H1 (cell line): ENCODE data around the gene DYNC1I2. TPM values are rescaled to one million over a fixed set of nuclear protein-coding genes. Genes with fewer than 3 reads are reported as not detected.

Source experiments
- CTCF ChIA-PET: fragments of 300-600 bp; sonication (Branson Sonifier 250); formaldehyde crosslinking; loops from one replicate; lab custom pipeline; 2021; ENCODE audit not compliant: partially characterized antibody; lab: Charles Lee
- POLR2A ChIA-PET: fragments of 300-600 bp; sonication (Branson Sonifier 250); formaldehyde crosslinking; loops from one replicate; lab custom pipeline; 2021; ENCODE audit warnings: inconsistent platforms; ENCODE audit not compliant: partially characterized antibody; lab: Charles Lee
- DNase-seq, 2 experiments: peaks; one replicate each; pipeline versions ENCODE4 v3.0.0 to v3.0.0-alpha.2; 2010 to 2022; ENCODE audit warnings: low spot score in 2 of 2, low read depth in 1 of 2, mixed read lengths in 1 of 2
- FAIRE-seq: peaks from 2 replicates; lab custom pipeline; 2011; peaks lifted over from hg19 to GRCh38; lab: Jason Lieb, UNC
- H2AFZ ChIP-seq: 2 replicates; pipeline ENCODE4 v1.8.1; 2012; ENCODE audit warnings: low read length, inconsistent platforms
- H2AK5ac ChIP-seq: 2 replicates; pipeline ENCODE4 v1.6.1; 2013; ENCODE audit warnings: low read depth, low read length
- H2BK120ac ChIP-seq: replicated peaks from 2 replicates; pipeline ENCODE3; 2013; ENCODE audit warnings: low read depth, low read length, inconsistent platforms
- H2BK12ac ChIP-seq: 2 replicates; pipeline ENCODE4 v1.6.1; 2013; ENCODE audit warnings: low read depth, low read length
- H2BK15ac ChIP-seq: 2 replicates; pipeline ENCODE4 v1.6.1; 2013; ENCODE audit warnings: low read length
- H2BK20ac ChIP-seq: 2 replicates; pipeline ENCODE4 v1.6.1; 2013; ENCODE audit warnings: low read length
- H2BK5ac ChIP-seq: 2 replicates; pipeline ENCODE4 v1.6.1; 2013; ENCODE audit warnings: low read depth, low read length
- H3K14ac ChIP-seq: 2 replicates; pipeline ENCODE4 v1.6.1; 2013; ENCODE audit warnings: inconsistent platforms; ENCODE audit not compliant: insufficient read length
- H3K18ac ChIP-seq: 2 replicates; pipeline ENCODE4 v1.6.1; 2013; ENCODE audit warnings: low read length; ENCODE audit errors: extremely low read depth
- H3K23ac ChIP-seq: 2 replicates; pipeline ENCODE4 v1.6.1; 2013; ENCODE audit warnings: inconsistent platforms; ENCODE audit not compliant: insufficient read length
- H3K23me2 ChIP-seq: 2 replicates; pipeline ENCODE4 v1.6.1; 2013; ENCODE audit warnings: low read depth, low read length
- H3K27ac ChIP-seq: 2 replicates; pipeline ENCODE4 v1.6.1; 2011; ENCODE audit warnings: low read depth, low read length, inconsistent platforms
- H3K27me3 ChIP-seq, 4 experiments: replicated peaks in 1 of 4; 1 replicate in 1 of 4; 2 replicates in 3 of 4; pipeline versions ENCODE4 v1.6.1 to v1.8.1; 2011 to 2013; ENCODE audit warnings: low read length in 3 of 4, mild to moderate bottlenecking in 3 of 4, inconsistent platforms in 2 of 4, mixed read lengths in 2 of 4, moderate library complexity in 1 of 4; ENCODE audit not compliant: control insufficient read depth in 3 of 4, insufficient read depth in 3 of 4; ENCODE audit errors: extremely low read depth in 1 of 4
- H3K36me3 ChIP-seq, 4 experiments: 2 replicates each; pipeline versions ENCODE4 v1.6.1 to v1.8.1; 2011 to 2013; ENCODE audit warnings: mild to moderate bottlenecking in 4 of 4, low read length in 3 of 4, moderate library complexity in 2 of 4, control low read depth in 1 of 4, inconsistent platforms in 1 of 4; ENCODE audit not compliant: insufficient read depth in 4 of 4, control insufficient read depth in 2 of 4
- H3K4ac ChIP-seq: replicated peaks from 2 replicates; pipeline ENCODE3; 2013; ENCODE audit warnings: low read length, low read depth, mixed read lengths, inconsistent platforms; ENCODE audit not compliant: insufficient read length
- H3K4me1 ChIP-seq, 4 experiments: replicated peaks in 1 of 4; 1 replicate in 1 of 4; 2 replicates in 3 of 4; pipeline versions ENCODE4 v1.6.1 to v1.8.1; 2011 to 2013; ENCODE audit warnings: low read length in 3 of 4, inconsistent platforms in 2 of 4, mixed read lengths in 1 of 4; ENCODE audit not compliant: insufficient read depth in 4 of 4, control insufficient read depth in 3 of 4
- H3K4me2 ChIP-seq, 2 experiments: 2 replicates each; pipeline versions ENCODE4 v1.6.1 to v1.8.1; 2011 to 2013; ENCODE audit warnings: low read depth in 2 of 2, low read length in 2 of 2, control low read depth in 1 of 2, inconsistent platforms in 1 of 2, mild to moderate bottlenecking in 1 of 2; ENCODE audit not compliant: insufficient read depth in 1 of 2
- H3K4me3 ChIP-seq, 4 experiments: fragments of 200-600, 300-600 bp in 1 of 4; sonication (generic), shearing (Covaris generic), sonication (Bioruptor Twin) in 1 of 4; 2 replicates each; pipeline versions ENCODE4 v1.5.1 to v1.8.1; 2011 to 2016; ENCODE audit warnings: low read length in 4 of 4, low read depth in 3 of 4, control low read depth in 2 of 4, inconsistent platforms in 2 of 4, mild to moderate bottlenecking in 2 of 4, mixed read lengths in 1 of 4, moderate library complexity in 1 of 4; ENCODE audit not compliant: insufficient read depth in 2 of 4; ENCODE audit errors: extremely low read depth in 1 of 4
- H3K56ac ChIP-seq: replicated peaks from 2 replicates; pipeline ENCODE3; 2013; ENCODE audit warnings: low read depth, mild to moderate bottlenecking, mixed read lengths, low read length, inconsistent platforms; ENCODE audit not compliant: insufficient read length
- H3K79me1 ChIP-seq: 2 replicates; pipeline ENCODE4 v1.6.1; 2013; ENCODE audit warnings: low read depth, low read length, control low read depth
- H3K79me2 ChIP-seq, 2 experiments: 2 replicates each; pipeline versions ENCODE4 v1.6.1 to v1.8.1; 2012 to 2013; ENCODE audit warnings: low read length in 2 of 2, mild to moderate bottlenecking in 2 of 2, inconsistent platforms in 1 of 2; ENCODE audit not compliant: insufficient read depth in 2 of 2, control insufficient read depth in 1 of 2
- H3K9ac ChIP-seq, 4 experiments: replicated peaks in 1 of 4; 1 replicate in 1 of 4; 2 replicates in 3 of 4; pipeline versions ENCODE4 v1.6.1 to v1.8.1; 2011 to 2013; ENCODE audit warnings: low read depth in 3 of 4, low read length in 3 of 4, control low read depth in 2 of 4, mild to moderate bottlenecking in 2 of 4, moderate library complexity in 2 of 4, inconsistent platforms in 1 of 4; ENCODE audit errors: extremely low read depth in 1 of 4
- H3K9me3 ChIP-seq, 2 experiments: 2 replicates each; pipeline versions ENCODE4 v1.6.1 to v1.8.1; 2012 to 2013; ENCODE audit warnings: mild to moderate bottlenecking in 2 of 2, moderate library complexity in 2 of 2, control low read depth in 1 of 2, inconsistent platforms in 1 of 2, low read depth in 1 of 2, low read length in 1 of 2, mixed read lengths in 1 of 2; ENCODE audit not compliant: insufficient read depth in 2 of 2
- H4K20me1 ChIP-seq, 2 experiments: replicated peaks in 1 of 2; 2 replicates each; pipeline versions ENCODE3 to v1.8.1; 2011 to 2013; ENCODE audit warnings: inconsistent platforms in 2 of 2, low read length in 2 of 2, mild to moderate bottlenecking in 1 of 2; ENCODE audit not compliant: insufficient read depth in 2 of 2, control insufficient read depth in 1 of 2
- H4K5ac ChIP-seq: 2 replicates; pipeline ENCODE4 v1.6.1; 2013; ENCODE audit warnings: low read length, low read depth, mixed read lengths, inconsistent platforms; ENCODE audit not compliant: insufficient read length
- H4K8ac ChIP-seq: 2 replicates; pipeline ENCODE4 v1.8.0; 2013; ENCODE audit warnings: mild to moderate bottlenecking, moderate library complexity, low read length, inconsistent platforms; ENCODE audit not compliant: insufficient read depth; ENCODE audit errors: extremely low read depth
- H4K91ac ChIP-seq: replicated peaks from 2 replicates; pipeline ENCODE3; 2013; ENCODE audit warnings: low read length, mixed read lengths, inconsistent platforms; ENCODE audit not compliant: insufficient read length
- CBX5 ChIP-seq: fragments of 300-800, 300-1000 bp; sonication (generic); IDR thresholded peaks from 2 replicates; pipeline ENCODE4 v1.7.1; 2016; ENCODE audit warnings: antibody characterized with exemption, low read length, low read depth
- E2F6 ChIP-seq: IDR thresholded peaks from 2 replicates; pipeline ENCODE4 v1.6.1; 2012; ENCODE audit warnings: inconsistent platforms
- EZH2 ChIP-seq: fragments of 200-600 bp; sonication (generic); IDR thresholded peaks from 2 replicates; pipeline ENCODE4 v1.7.1; 2012; ENCODE audit warnings: low read depth, mild to moderate bottlenecking, moderate library complexity, low read length, inconsistent platforms; ENCODE audit not compliant: severe bottlenecking
- HDAC2 ChIP-seq, 2 experiments: fragments of 300-600 bp in 1 of 2; sonication (generic) in 1 of 2; IDR thresholded peaks; 2 replicates each; pipeline ENCODE4 v1.6.1; 2011 to 2012; ENCODE audit warnings: low read depth in 2 of 2, low read length in 2 of 2, mild to moderate bottlenecking in 2 of 2, moderate library complexity in 2 of 2, borderline replicate concordance in 1 of 2, inconsistent platforms in 1 of 2
- MAFK ChIP-seq: IDR thresholded peaks from 2 replicates; pipeline ENCODE4 v1.6.1; 2012; ENCODE audit warnings: low read depth, mild to moderate bottlenecking, improper control_type of control experiment, low read length
- NANOG ChIP-seq: IDR thresholded peaks from 2 replicates; pipeline ENCODE4 v1.6.1; 2011; ENCODE audit warnings: low read length, low read depth, mild to moderate bottlenecking, inconsistent platforms; ENCODE audit not compliant: insufficient read depth, poor library complexity, severe bottlenecking
- WGBS, 2 experiments: shearing (Covaris generic) in 1 of 2; methylation state at CpG; one replicate each; pipeline versions ENCODE4 v1.1.6 to v1.1.7; 2013 to 2015; ENCODE audit warnings: low lambda C conversion rate in 2 of 2, mixed read lengths in 2 of 2, inconsistent platforms in 1 of 2, low coverage in 1 of 2, missing lambda C conversion rate in 1 of 2; ENCODE audit not compliant: insufficient replicate concordance in 2 of 2, insufficient coverage in 1 of 2, insufficient read length in 1 of 2; ENCODE audit errors: extremely low coverage in 1 of 2, missing lambda C conversion rate in 1 of 2; 5-methylcytosine and 5-hydroxymethylcytosine counted together
- polyA plus RNA-seq, 7 experiments: library from polyadenylated mRNA; depleted of rRNA in 3 of 7; stranded (reverse) in 5 of 7; unstranded in 2 of 7; fragments of >200 nt in 5 of 7; fragments of 200-250 nt in 2 of 7; gene quantifications; 1 replicate in 5 of 7; 2 replicates in 1 of 7; 4 replicates in 1 of 7; pipeline versions ENCODE4 v1.2.1 to v1.2.3, GENCODE V29; 2011 to 2013; ENCODE audit warnings: missing spikeins in 2 of 7, mixed read lengths in 2 of 7
- total RNA-seq: library from RNA; stranded (reverse); fragmentation: NEBNext Ultra II Directional; extraction: Animal tissue kit (Norgen Biotek cat#: 25700); gene quantifications from 2 replicates; pipeline ENCODE4 v1.2.1, GENCODE V29; 2021
- TF ChIP-seq, protein P1 (sequence below): IDR thresholded peaks from 2 replicates; pipeline ENCODE4 v1.6.1; 2011; ENCODE audit warnings: low read depth, mild to moderate bottlenecking, low read length; ENCODE audit not compliant: insufficient read depth

Gene DYNC1I2
- total and polyA plus RNA-seq, 2 of the 8 experiments (the other 6 are each of a cell fraction or from before 2014, with no cell fraction given), result 67.3 to 68.1 TPM

DNA sequence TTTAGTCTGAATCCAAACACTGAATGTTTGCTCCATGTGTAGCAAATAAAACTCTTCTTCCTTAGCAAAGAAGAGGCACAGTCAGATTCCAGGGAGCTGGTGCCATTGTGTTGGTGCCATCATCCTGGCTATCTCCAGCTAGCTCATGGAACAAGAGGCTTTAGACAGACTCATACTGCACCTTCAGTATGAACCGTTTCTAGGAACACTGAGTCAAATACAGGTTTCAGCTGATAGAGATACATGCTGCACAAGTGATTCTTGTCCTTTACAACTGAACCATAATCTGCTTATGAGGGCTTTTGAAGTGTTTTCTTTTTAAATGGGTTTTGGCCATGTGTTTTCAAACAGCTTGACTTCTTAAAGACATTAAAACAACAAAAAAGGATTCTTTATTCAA lies 57.9 kb downstream of the DYNC1I2 start:
- no peaks in the 10 kb centered on the region for H3K27me3 ChIP-seq
- H3K27ac ChIP-seq, result no peak overlapping the region
- no peak overlapping the region for H2BK15ac ChIP-seq
- no peak for TF ChIP-seq HDAC2 (IDR thresholded peaks at IDR 0.05; ENCODE audit: borderline replicate concordance in 1 of 2, low read depth in 2 of 2, low read length in 2 of 2)
- no peak for TF ChIP-seq E2F6
- TF ChIP-seq, protein P1, sequence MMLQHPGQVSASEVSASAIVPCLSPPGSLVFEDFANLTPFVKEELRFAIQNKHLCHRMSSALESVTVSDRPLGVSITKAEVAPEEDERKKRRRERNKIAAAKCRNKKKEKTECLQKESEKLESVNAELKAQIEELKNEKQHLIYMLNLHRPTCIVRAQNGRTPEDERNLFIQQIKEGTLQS, result no peak
- TF ChIP-seq CBX5, result no peak
- no peak for TF ChIP-seq EZH2
- TF ChIP-seq MAFK, result no peak
- TF ChIP-seq NANOG, result no peak
- H3K79me2 ChIP-seq, result no peaks in the 10 kb centered on the region
- H3K4me3 ChIP-seq, result no peak overlapping the region
- H3K23ac ChIP-seq, result no peak overlapping the region
- H2AK5ac ChIP-seq, result no peak overlapping the region
- no peak for FAIRE-seq
- H3K9me3 ChIP-seq, result no peaks in the 10 kb centered on the region
- CTCF ChIA-PET, result no interaction called here
- H3K23me2 ChIP-seq, result no peaks in the 10 kb centered on the region
- no peak overlapping the region for H4K91ac ChIP-seq
- H2BK120ac ChIP-seq, result no peak overlapping the region
- H3K4me2 ChIP-seq, result no peak overlapping the region
- no peaks in the 10 kb centered on the region for H3K4me1 ChIP-seq
- no peak overlapping the region for H2BK20ac ChIP-seq
- H4K8ac ChIP-seq, result no peak overlapping the region
- DNase-seq, result no peak
- H2BK5ac ChIP-seq, result no peak overlapping the region
- no peak overlapping the region for H2AFZ ChIP-seq
- H3K36me3 ChIP-seq, result peaks cover 0 to 37% (median 7%) of the 10 kb centered on the region in 4 experiments; a peak in 5 of 8 replicates
- H3K9ac ChIP-seq, result no peak overlapping the region
- no peak overlapping the region for H3K18ac ChIP-seq
- H3K56ac ChIP-seq, result no peak overlapping the region
- H3K14ac ChIP-seq, result no peak overlapping the region
- POLR2A ChIA-PET, result no interaction called here
- H3K79me1 ChIP-seq, result no peaks in the 10 kb centered on the region
- no peaks in the 10 kb centered on the region for H4K20me1 ChIP-seq
- H2BK12ac ChIP-seq, result no peak overlapping the region
- H4K5ac ChIP-seq, result no peak overlapping the region
- H3K4ac ChIP-seq, result no peak overlapping the region
- WGBS, 2 experiments, result 74% methylated on average over 1 of the region's 1 CpG; no CpG with 5 or more reads in 1 of the 2 experiments
